Measurements from ENCODE around the gene C8G.

C8G gene

DNA sequence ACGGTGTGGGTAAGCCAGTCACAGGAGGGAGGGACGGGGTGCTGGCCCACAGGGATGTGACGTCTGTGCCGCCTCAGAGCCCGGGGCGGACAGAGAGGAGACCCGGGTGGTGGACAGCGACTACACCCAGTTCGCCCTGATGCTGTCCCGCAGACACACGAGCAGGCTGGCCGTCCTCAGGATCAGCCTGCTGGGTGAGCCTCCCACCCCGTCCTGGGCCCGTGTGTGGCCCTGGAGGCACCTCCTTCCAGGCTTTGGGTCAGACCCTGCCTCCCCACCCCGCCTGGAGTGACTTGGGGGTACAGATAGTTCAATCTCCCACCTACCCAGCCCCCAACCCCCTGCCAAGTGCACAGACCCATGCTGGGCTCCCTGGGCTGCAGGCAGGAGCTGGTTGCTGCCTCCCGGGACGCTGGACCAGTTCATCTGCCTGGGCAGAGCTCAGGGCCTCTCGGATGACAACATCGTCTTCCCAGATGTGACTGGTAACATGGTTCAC, 8.8 kb downstream of the C8G start:
- TF ChIP-seq, protein P1, sequence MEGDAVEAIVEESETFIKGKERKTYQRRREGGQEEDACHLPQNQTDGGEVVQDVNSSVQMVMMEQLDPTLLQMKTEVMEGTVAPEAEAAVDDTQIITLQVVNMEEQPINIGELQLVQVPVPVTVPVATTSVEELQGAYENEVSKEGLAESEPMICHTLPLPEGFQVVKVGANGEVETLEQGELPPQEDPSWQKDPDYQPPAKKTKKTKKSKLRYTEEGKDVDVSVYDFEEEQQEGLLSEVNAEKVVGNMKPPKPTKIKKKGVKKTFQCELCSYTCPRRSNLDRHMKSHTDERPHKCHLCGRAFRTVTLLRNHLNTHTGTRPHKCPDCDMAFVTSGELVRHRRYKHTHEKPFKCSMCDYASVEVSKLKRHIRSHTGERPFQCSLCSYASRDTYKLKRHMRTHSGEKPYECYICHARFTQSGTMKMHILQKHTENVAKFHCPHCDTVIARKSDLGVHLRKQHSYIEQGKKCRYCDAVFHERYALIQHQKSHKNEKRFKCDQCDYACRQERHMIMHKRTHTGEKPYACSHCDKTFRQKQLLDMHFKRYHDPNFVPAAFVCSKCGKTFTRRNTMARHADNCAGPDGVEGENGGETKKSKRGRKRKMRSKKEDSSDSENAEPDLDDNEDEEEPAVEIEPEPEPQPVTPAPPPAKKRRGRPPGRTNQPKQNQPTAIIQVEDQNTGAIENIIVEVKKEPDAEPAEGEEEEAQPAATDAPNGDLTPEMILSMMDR (IDR thresholded peaks at IDR 0.05; ENCODE audit: low read depth, low read length, missing control alignments) = no peak
- no peak overlapping the region for H3K4me3 ChIP-seq (ENCODE audit: low read depth, low read length)
- no peak for DNase-seq (ENCODE audit: low read depth)
- in situ Hi-C loops (cut with HindIII; ENCODE audit: low sequenced_read_pairs) = no loop called here

DNA sequence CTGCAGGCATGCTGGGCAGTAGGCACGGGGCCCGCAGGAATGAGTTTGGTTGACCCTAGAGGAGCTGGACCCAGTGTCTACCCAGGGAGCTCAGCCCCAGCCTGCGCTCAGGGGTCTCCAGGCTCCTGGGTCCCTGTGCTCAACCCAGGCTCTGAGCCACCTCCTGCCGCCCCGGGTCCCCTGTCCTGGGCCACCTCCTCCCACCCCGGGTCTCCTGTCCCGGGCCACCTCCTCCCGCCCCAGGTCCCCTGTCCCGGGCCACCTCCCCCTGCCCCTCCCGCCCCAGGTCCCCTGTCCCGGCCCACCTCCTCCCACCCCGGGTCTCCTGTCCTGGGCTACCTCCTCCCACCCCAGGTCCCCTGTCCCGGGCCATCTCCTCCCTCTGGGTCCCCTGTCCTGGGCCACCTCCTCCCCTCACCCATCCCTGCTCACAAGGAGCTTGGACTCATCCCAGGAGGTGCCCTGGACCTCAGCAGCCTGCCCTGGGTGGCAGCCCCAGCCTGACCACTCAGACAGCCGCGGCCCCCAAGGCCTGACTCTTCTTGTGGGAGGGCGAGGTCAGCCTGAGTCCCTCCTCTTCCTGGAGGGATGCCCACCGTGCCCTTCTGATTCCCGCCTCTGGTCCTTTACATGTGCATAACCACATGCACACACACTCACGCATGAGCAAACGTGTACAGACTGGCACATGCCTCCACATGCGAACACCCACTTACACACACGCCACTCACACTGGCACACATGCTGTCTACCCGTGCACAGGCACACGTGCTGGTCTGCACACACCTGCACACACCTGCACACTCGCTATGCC, 9.4 kb downstream of the C8G start:
- H3K4me3 ChIP-seq (ENCODE audit: low read depth, low read length) = no peak overlapping the region
- TF ChIP-seq, protein P1 (IDR thresholded peaks at IDR 0.05; ENCODE audit: low read depth, low read length, missing control alignments) = no peak
- in situ Hi-C loops (cut with HindIII; ENCODE audit: low sequenced_read_pairs) = no loop called here

DNA sequence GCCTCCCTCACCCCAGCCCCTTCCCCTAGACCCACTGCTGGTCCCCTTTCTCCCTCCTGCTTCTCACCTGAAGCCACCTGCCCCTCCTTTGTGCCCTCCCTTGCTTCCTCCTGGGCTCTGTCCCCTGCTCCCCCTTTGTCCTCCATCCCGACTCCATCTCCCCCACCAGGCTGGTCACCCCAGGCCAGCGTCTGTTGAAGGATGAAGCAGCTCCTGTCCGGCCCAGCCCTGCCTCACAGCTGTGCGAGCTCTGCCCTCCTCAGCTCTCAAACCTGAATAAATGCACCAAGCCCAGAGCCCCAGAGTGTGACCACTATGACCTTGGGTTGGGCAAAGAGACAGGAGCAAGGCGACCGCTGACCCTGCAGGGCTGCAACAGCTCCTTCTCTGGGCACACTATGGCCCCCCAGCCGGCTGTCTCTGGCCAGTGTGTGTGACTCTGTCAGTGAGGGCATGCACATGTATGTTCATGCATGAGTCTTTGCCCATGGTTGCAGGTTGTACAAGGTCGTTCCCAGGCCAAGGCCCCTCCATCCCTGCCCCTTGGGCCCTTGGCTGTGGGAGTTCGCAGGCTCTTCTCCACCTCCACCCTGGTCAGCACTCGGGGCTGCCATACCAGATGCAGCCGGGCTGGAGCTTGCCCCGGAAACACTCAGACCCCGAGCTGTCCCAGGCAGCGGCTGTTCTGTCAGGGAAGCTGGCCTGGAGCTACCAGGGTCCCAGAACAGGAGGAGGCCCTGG, 10.3 kb downstream of the C8G start:
- DNase-seq (ENCODE audit: low read depth) = no peak
- in situ Hi-C loops (cut with HindIII; ENCODE audit: low sequenced_read_pairs) = no loop called here
- TF ChIP-seq, protein P1 (IDR thresholded peaks at IDR 0.05; ENCODE audit: low read depth, low read length, missing control alignments) = no peak
- H3K4me3 ChIP-seq (ENCODE audit: low read depth, low read length) = no peak overlapping the region

More for the DNA sequence above, 9.4 kb downstream of the C8G start:
- DNase-seq (ENCODE audit: low read depth) = no peak

DNA sequence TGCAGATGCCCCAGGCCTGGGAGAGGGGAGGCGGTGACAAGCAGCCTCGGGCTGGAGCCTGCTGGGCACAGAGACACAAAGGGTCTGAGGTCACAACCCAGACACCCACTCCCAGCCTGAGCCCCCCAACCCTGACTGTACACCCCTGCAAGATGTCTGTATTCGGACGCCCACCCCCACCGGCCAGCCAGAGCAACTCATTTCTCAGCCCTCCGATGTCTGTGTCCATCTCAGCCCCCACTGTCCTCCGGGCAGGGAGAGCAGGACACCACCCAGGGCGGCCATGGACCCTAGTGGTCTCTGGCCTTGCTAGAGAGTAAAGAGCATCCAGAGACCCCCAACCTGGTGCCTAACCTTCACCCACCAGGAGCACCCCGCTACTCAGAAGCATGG, 10.9 kb downstream of the C8G start:
- in situ Hi-C loops (cut with HindIII; ENCODE audit: low sequenced_read_pairs) = no loop called here
- TF ChIP-seq, protein P1 (IDR thresholded peaks at IDR 0.05; ENCODE audit: low read depth, low read length, missing control alignments) = no peak
- no peak overlapping the region for H3K4me3 ChIP-seq (ENCODE audit: low read depth, low read length)
- DNase-seq (ENCODE audit: low read depth) = no peak

DNA sequence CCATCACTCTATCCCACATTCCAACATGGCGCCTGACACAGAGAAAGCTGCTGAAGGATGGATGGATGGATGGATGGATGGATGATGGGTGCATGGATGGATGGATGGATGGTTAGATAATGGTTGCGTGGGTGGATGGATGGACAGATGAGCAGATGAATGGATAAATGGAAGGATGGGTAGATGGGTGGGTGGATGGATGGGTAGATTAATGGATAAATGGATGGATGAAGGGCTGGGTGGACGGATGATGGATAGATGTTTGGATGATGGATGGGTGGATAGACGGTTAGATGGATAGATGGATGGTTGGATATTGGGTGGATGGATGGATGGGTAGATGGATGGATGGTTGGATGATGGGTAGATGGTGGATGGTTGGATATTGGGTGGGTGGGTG, 11.6 kb downstream of the C8G start:
- no peak for DNase-seq (ENCODE audit: low read depth)
- in situ Hi-C loops (cut with HindIII; ENCODE audit: low sequenced_read_pairs) = no loop called here
- no peak overlapping the region for H3K4me3 ChIP-seq (ENCODE audit: low read depth, low read length)
- TF ChIP-seq, protein P1 (IDR thresholded peaks at IDR 0.05; ENCODE audit: low read depth, low read length, missing control alignments) = no peak

DNA sequence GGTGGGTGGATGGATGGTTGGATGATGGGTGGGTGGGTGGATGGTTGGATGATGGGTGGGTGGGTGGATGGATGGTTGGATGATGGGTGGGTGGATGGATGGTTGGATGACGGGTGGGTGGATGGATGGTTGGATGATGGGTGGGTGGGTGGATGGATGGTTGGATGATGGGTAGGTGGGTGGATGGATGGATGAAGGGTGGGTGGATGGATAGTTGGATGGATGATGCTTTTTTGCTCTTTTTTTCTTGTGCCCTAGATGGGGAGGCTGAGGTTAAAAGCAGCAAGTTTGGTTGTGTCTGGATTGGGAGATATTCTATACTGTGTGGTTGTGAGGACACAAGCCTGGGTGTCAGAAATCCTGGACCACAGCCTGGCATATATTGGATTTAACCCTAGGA, 12.4 kb downstream of the C8G start:
- in situ Hi-C loops (cut with HindIII; ENCODE audit: low sequenced_read_pairs) = no loop called here
- DNase-seq (ENCODE audit: low read depth) = no peak
- TF ChIP-seq, protein P1 (IDR thresholded peaks at IDR 0.05; ENCODE audit: low read depth, low read length, missing control alignments) = no peak
- no peak overlapping the region for H3K4me3 ChIP-seq (ENCODE audit: low read depth, low read length)
